Keratinocyte (primary cell): Measurements from ENCODE around the gene TBC1D14. TPM values are rescaled to one million over a fixed set of nuclear protein-coding genes. Genes with fewer than 3 reads are reported as not detected.

Source experiments
- DNase-seq: peaks from one replicate; pipeline ENCODE4 v3.0.0-alpha.2; 2011; ENCODE audit warnings: low read depth, missing footprints, low spot score
- FAIRE-seq: peaks from 2 replicates; lab custom pipeline; 2011; peaks lifted over from hg19 to GRCh38; lab: Jason Lieb, UNC
- H2AFZ ChIP-seq: 2 replicates; pipeline ENCODE4 v1.6.0; 2012; ENCODE audit warnings: low read length, control low read depth, inconsistent platforms; ENCODE audit not compliant: control insufficient read depth
- H3K27ac ChIP-seq: 2 replicates; pipeline ENCODE4 v1.5.1; 2011; ENCODE audit warnings: low read length; ENCODE audit not compliant: control insufficient read depth, insufficient read depth
- H3K27me3 ChIP-seq: 3 replicates; pipeline ENCODE4 v1.6.0; 2011; ENCODE audit warnings: low read length; ENCODE audit not compliant: control insufficient read depth, insufficient read depth; ENCODE audit errors: extremely low read depth
- H3K36me3 ChIP-seq, 2 experiments: 2 replicates in 1 of 2; 3 replicates in 1 of 2; pipeline ENCODE4 v1.5.1; 2011; ENCODE audit warnings: low read length in 2 of 2, mild to moderate bottlenecking in 1 of 2; ENCODE audit not compliant: control insufficient read depth in 2 of 2, insufficient read depth in 2 of 2; ENCODE audit errors: extremely low read depth in 1 of 2
- H3K4me1 ChIP-seq: 3 replicates; pipeline ENCODE4 v1.5.1; 2011; ENCODE audit warnings: low read length; ENCODE audit not compliant: control insufficient read depth, insufficient read depth; ENCODE audit errors: extremely low read depth
- H3K4me2 ChIP-seq: 3 replicates; pipeline ENCODE4 v1.6.0; 2011; ENCODE audit warnings: low read depth, low read length; ENCODE audit not compliant: control insufficient read depth, insufficient read depth; ENCODE audit errors: extremely low read depth
- H3K4me3 ChIP-seq, 3 experiments: fragments of 200-600 bp in 1 of 3; sonication (generic) in 1 of 3; 2 replicates in 2 of 3; 3 replicates in 1 of 3; pipeline ENCODE4 v1.5.1; 2011 to 2016; ENCODE audit warnings: low read length in 3 of 3, mild to moderate bottlenecking in 3 of 3, control low read depth in 2 of 3, inconsistent platforms in 1 of 3, low read depth in 1 of 3, mixed read lengths in 1 of 3, mixed run types in 1 of 3, moderate library complexity in 1 of 3; ENCODE audit not compliant: control insufficient read depth in 2 of 3, insufficient read depth in 2 of 3; ENCODE audit errors: extremely low read depth in 1 of 3
- H3K79me2 ChIP-seq: 2 replicates; pipeline ENCODE4 v1.6.0; 2012; ENCODE audit warnings: low read length; ENCODE audit not compliant: control insufficient read depth, insufficient read depth
- H3K9ac ChIP-seq: 3 replicates; pipeline ENCODE4 v1.6.0; 2011; ENCODE audit warnings: low read length; ENCODE audit not compliant: control insufficient read depth, insufficient read depth; ENCODE audit errors: extremely low read depth
- H3K9me1 ChIP-seq: 3 replicates; pipeline ENCODE4 v1.6.0; 2011; ENCODE audit warnings: low read length; ENCODE audit not compliant: control insufficient read depth, insufficient read depth; ENCODE audit errors: extremely low read depth
- H3K9me3 ChIP-seq: 2 replicates; pipeline ENCODE4 v1.5.1; 2012; ENCODE audit warnings: low read depth, low read length; ENCODE audit not compliant: control insufficient read depth
- H4K20me1 ChIP-seq: 3 replicates; pipeline ENCODE4 v1.6.0; 2011; ENCODE audit warnings: low read length; ENCODE audit not compliant: control insufficient read depth, insufficient read depth; ENCODE audit errors: extremely low read depth
- EZH2 ChIP-seq: IDR thresholded peaks from one replicate; pipeline ENCODE4 v1.6.1; 2012; ENCODE audit warnings: inconsistent platforms, mild to moderate bottlenecking, low read length, moderate library complexity
- dilution Hi-C: fragments of 300-500 bp; cut with MboI; formaldehyde crosslinking; loops from one replicate; pipeline ENCODE4 v1.7.0; 2020; ENCODE audit warnings: low sequenced_read_pairs; ENCODE audit not compliant: extremely low pct_ligation_motif_present
- polyA plus RNA-seq, 5 experiments: library from polyadenylated mRNA; depleted of rRNA in 3 of 5; stranded (reverse) in 3 of 5; stranded (forward) in 1 of 5; unstranded in 1 of 5; fragments of >200 nt; gene quantifications; 1 replicate in 1 of 5; 2 replicates in 3 of 5; 3 replicates in 1 of 5; pipeline versions ENCODE4 v1.2.1 to v1.2.3, GENCODE V29; 2011 to 2012; ENCODE audit warnings: missing spikeins in 2 of 5, low read depth in 1 of 5, low replicate concordance in 1 of 5
- TF ChIP-seq, protein P1 (sequence below), 3 experiments: IDR thresholded peaks in 1 of 3; conservative IDR thresholded peaks in 1 of 3; optimal IDR thresholded peaks in 1 of 3; 2 replicates in 2 of 3; 3 replicates in 1 of 3; pipeline versions ENCODE3 to v1.5.1; 2011; ENCODE audit warnings: low read length in 3 of 3, mild to moderate bottlenecking in 3 of 3, moderate library complexity in 2 of 3, control low read depth in 1 of 3, inconsistent platforms in 1 of 3; ENCODE audit not compliant: insufficient read depth in 2 of 3; ENCODE audit errors: extremely low read depth in 1 of 3

TBC1D14 gene
- polyA plus RNA-seq, 1 donor (not counting 4 experiments of a cell fraction or from before 2014, with no cell fraction given): 55.1 TPM

DNA sequence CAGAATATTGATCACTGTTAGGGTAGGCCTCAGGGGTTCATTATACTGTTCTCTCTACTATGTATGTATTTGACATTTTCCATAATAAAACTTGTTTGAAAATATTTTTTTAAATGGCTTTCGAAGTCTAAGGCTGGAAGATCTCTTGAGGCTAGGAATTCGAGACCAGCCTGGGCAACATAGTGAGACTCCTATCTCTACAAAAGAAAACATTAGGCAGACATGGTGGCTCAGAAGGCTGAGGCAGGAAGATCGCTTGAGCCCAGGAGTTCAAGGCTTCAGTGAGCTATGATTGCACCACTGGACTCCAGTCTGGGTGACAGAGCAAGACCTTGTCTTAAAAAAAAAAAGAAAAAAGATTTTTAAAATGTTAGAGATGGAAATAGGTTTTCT is 15.5 kb upstream of the TBC1D14 start:
- Histone ChIP-seq H3K9ac (no peak overlapping the region), H4K20me1 (no peaks in the 10 kb centered on the region), H3K27me3 (no peaks in the 10 kb centered on the region), H3K36me3 (no peaks in the 10 kb centered on the region), H3K4me1 (peaks cover 8% of the 10 kb centered on the region), H3K27ac (no peak overlapping the region), H3K9me1 (no peaks in the 10 kb centered on the region), H3K4me3 (no peak overlapping the region), H3K79me2 (no peaks in the 10 kb centered on the region), H3K9me3 (no peaks in the 10 kb centered on the region), H3K4me2 (no peak overlapping the region), H2AFZ (no peak overlapping the region)
- no peak for DNase-seq
- no peak for FAIRE-seq
- dilution Hi-C loops: no loop called here
- TF ChIP-seq, protein P1, sequence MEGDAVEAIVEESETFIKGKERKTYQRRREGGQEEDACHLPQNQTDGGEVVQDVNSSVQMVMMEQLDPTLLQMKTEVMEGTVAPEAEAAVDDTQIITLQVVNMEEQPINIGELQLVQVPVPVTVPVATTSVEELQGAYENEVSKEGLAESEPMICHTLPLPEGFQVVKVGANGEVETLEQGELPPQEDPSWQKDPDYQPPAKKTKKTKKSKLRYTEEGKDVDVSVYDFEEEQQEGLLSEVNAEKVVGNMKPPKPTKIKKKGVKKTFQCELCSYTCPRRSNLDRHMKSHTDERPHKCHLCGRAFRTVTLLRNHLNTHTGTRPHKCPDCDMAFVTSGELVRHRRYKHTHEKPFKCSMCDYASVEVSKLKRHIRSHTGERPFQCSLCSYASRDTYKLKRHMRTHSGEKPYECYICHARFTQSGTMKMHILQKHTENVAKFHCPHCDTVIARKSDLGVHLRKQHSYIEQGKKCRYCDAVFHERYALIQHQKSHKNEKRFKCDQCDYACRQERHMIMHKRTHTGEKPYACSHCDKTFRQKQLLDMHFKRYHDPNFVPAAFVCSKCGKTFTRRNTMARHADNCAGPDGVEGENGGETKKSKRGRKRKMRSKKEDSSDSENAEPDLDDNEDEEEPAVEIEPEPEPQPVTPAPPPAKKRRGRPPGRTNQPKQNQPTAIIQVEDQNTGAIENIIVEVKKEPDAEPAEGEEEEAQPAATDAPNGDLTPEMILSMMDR (optimal IDR thresholded peaks at IDR 0.05 in 1 of 3, IDR thresholded peaks at IDR 0.05 in 1 of 3, conservative IDR thresholded peaks at IDR 0.05 in 1 of 3; ENCODE audit: extremely low read depth in 1 of 3, insufficient read depth in 2 of 3, low read length in 3 of 3): no peak
- no peak for TF ChIP-seq EZH2

DNA sequence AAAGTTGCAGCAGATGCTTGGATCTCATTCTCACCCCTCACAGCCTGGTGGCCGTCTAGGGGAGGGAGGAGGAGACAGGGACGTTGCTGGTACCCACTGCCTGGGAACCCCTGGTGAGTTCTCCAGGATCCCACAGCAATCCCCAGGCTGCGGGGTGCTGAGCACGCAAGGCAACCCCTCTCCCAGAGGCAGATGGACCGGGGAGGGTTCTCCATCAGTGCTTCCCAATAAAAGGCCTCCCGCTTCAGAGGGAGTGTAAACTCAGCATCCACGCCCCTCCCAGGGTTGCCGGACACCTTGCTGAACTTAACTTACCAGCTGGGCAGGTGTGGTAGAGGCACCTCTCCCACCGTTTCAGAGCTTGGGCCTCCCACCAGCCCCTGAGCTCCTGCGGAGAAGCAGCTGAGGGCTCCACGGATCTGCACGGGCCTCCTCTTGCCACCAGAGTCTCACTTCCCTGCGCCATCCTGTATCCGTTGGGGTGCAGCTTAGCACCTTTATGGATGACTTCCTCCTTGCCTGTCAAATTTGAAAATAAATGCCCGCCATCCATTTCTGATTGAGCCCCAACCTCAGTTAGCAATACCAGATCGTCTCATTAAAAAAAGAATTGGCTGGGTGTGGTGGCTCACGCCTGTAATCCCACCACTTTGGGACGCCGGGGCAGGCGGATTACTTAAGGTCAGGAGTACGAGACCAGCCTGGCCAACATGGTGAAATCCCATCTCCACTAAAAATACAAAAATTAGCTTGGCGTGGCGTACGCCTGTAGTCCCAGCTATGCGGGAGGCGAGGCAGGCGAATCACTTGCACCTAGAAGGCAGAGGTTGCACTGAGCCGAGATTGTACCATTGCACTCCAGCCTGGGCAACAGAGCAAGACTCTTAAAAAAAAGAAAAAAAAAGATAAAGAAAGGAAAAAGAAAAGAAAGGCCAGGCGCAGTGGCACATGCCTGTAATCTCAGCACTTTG is 14.8 kb upstream of the TBC1D14 start:
- peaks cover 8% of the 10 kb centered on the region for H3K4me1 ChIP-seq
- no peaks in the 10 kb centered on the region for H3K9me3 ChIP-seq
- dilution Hi-C loops: no loop called here
- H3K9me1 ChIP-seq: no peaks in the 10 kb centered on the region
- H3K79me2 ChIP-seq: no peaks in the 10 kb centered on the region
- no peak overlapping the region for H3K9ac ChIP-seq
- no peak overlapping the region for H2AFZ ChIP-seq
- no peak for FAIRE-seq
- no peaks in the 10 kb centered on the region for H3K27me3 ChIP-seq
- no peak overlapping the region for H3K27ac ChIP-seq
- TF ChIP-seq, protein P1 (optimal IDR thresholded peaks at IDR 0.05 in 1 of 3, IDR thresholded peaks at IDR 0.05 in 1 of 3, conservative IDR thresholded peaks at IDR 0.05 in 1 of 3; ENCODE audit: extremely low read depth in 1 of 3, insufficient read depth in 2 of 3, low read length in 3 of 3): no peak
- TF ChIP-seq EZH2: no peak
- H3K4me2 ChIP-seq: no peak overlapping the region
- no peak for DNase-seq
- no peak overlapping the region for H3K4me3 ChIP-seq
- no peaks in the 10 kb centered on the region for H4K20me1 ChIP-seq
- no peaks in the 10 kb centered on the region for H3K36me3 ChIP-seq
